ENCODE measurements around the gene COQ8B. TPM values are rescaled to one million over a fixed set of nuclear protein-coding genes. Genes with fewer than 3 reads are reported as not detected.

Gene COQ8B
- total RNA-seq, 4 donors from 2014 or later, result 39.2 to 73.0 (median 54.7) TPM

DNA sequence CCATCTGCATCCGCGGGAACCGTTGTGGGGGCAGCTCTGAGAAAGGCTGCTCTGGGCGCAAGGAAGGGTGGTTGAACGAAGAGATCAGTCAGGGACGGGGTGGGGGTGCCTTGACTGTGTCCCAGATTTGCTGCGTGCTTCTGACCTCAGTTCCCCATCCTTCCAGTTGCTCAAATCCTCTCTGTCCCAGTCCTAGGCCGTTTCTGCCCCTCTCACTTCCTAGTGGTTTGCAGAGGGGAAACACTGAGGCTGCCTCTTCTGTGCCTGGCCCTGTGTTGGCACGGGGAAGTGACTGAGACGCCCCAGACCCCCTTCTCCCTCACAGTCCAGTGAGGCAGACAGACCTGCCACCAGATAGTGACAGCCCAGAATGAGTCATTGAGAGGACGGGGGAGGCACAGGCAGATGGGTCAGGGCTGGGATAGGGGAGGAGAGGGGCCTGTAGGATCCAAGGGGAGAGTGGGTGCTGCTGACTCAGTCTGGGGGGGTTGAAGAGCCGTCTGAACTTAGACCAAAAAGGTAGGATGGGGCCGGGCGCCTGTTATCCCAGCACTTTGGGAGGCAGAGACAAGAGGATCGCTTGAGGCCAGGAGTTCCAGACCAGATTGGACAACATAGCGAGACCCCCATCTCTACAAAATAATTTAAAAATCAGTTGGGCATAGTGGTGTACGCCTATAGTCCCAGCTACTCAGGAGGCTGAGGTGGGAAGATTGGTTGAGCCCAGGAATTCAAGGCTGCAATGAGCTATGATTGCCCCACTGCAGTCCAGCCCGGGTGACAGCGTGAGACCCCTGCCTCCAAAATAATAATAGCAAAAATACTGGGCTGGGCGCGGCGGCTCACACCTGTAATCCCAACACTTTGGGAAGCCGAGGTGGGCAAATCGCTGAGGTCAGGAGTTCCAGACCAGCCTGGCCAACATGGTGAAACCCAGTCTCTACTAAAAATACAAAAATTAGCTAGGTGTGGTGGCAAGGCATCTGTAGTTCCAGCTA, 52.7 kb downstream of the COQ8B start:
- H3K4me1 ChIP-seq, result peaks cover 4 to 8% of the 10 kb centered on the region in 2 donors
- peak overlapping the region; percentile 46 to 67 (median 60) for H3K27ac ChIP-seq
- no peaks in the 10 kb centered on the region for H3K27me3 ChIP-seq
- no peaks in the 10 kb centered on the region for H3K9me3 ChIP-seq
- no peak for DNase-seq
- 52 to 55% methylated on average over 24 of the region's 24 CpGs for WGBS, 2 donors
- no peak for TF ChIP-seq POLR2A (IDR thresholded peaks at IDR 0.05)
- TF ChIP-seq, protein P1, sequence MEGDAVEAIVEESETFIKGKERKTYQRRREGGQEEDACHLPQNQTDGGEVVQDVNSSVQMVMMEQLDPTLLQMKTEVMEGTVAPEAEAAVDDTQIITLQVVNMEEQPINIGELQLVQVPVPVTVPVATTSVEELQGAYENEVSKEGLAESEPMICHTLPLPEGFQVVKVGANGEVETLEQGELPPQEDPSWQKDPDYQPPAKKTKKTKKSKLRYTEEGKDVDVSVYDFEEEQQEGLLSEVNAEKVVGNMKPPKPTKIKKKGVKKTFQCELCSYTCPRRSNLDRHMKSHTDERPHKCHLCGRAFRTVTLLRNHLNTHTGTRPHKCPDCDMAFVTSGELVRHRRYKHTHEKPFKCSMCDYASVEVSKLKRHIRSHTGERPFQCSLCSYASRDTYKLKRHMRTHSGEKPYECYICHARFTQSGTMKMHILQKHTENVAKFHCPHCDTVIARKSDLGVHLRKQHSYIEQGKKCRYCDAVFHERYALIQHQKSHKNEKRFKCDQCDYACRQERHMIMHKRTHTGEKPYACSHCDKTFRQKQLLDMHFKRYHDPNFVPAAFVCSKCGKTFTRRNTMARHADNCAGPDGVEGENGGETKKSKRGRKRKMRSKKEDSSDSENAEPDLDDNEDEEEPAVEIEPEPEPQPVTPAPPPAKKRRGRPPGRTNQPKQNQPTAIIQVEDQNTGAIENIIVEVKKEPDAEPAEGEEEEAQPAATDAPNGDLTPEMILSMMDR (IDR thresholded peaks at IDR 0.05), result no peak
- peak overlapping the region in 1 of 3 donors; percentile 52 for H3K4me3 ChIP-seq (replicated peaks in 1 of 3)
- peaks cover 4 to 11% of the 10 kb centered on the region in 2 donors for H3K36me3 ChIP-seq
- intact Hi-C loops (cut with DNase I), result loop anchor here (5.0 kb wide), 1 partner anchor 153 kb away; no protein-coding TSS in a partner anchor

DNA sequence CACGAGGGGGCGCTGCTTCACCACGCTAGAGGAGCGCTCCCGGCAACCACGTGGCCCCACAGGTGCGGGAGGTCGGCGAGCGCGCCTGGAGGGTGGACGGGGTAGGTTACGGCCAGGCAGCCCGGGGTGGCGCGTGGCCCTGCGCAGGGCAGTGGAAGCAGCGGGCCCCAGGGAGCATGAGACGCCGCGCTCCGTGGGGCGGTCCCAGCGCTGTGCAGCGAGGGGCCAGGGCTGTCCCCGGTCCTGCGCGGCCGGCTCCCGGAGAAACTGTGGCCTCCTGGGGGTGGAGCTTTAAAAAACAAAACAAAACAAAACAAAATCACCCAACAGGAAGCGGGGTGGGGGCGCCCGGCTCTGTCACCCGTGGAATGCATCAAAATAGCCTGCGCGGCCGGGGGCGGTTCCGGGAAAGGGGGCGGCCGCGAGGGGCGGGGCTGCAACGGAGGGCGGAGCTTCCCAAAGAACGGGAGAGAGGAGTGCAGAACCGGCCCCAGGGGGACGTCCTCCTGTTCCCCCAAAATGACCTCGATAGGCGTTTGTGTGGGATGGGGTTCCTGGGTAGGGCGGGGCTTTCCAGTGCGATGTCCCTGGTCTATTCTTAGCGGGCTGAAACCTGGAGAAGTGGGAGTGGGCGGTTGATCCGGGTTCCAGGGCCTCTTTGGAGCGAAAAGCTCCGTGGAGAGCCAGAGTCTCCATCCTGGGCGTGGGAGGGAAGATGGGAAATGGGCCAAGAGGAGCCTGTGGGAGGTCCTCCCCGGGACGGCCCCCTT, 53.6 kb downstream of the COQ8B start:
- Histone ChIP-seq H3K27ac (peak overlapping the region; percentile 46 to 67 (median 60)), H3K4me3 (replicated peaks in 1 of 3) (peak overlapping the region in 1 of 3 donors; percentile 52), H3K36me3 (peaks cover 0 to 6% of the 10 kb centered on the region in 2 donors), H3K27me3 (no peaks in the 10 kb centered on the region), H3K4me1 (peaks cover 4 to 8% of the 10 kb centered on the region in 2 donors), H3K9me3 (no peaks in the 10 kb centered on the region)
- TF ChIP-seq, protein P1 (IDR thresholded peaks at IDR 0.05), result peak; percentile 90 to 99 (median 98)
- TF ChIP-seq POLR2A (IDR thresholded peaks at IDR 0.05), result peak in 1 of 2 donors; percentile 18
- peak; percentile 92 to 94 for DNase-seq
- WGBS, 2 donors, result 0 to 1% methylated on average over 54 to 59 of the region's 60 CpGs
- intact Hi-C loops (cut with DNase I), result loop anchor here (5.0 kb wide), 1 partner anchor 154 kb away; no protein-coding TSS in a partner anchor

DNA sequence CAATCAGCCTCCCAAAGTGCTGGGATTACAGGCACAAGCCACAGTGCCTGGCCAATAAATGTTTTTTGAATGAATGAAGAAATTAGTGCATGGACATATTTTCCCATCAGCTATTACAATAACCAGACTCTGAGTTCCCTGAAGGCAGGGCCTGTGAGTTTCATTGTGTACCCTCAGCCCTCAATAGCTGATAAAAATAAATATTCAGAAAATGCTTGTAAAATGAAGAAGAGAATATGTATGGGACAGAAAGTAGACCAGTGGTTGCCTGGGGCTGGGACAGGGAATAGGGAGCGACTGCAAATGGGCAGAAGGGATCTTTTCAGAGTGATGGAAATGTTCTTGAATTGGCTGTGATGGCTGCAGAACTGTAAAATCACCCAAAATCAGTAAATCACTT, 55.1 kb downstream of the COQ8B start:
- TF ChIP-seq, protein P1 (IDR thresholded peaks at IDR 0.05), result no peak
- intact Hi-C loops (cut with DNase I), result loop anchor here (5.0 kb wide), 1 partner anchor 156 kb away; no protein-coding TSS in a partner anchor
- Histone ChIP-seq H3K27me3 (no peaks in the 10 kb centered on the region), H3K27ac (no peak overlapping the region), H3K9me3 (no peaks in the 10 kb centered on the region), H3K36me3 (no peaks in the 10 kb centered on the region), H3K4me3 (replicated peaks in 1 of 3) (no peak overlapping the region), H3K4me1 (peaks cover 4 to 8% of the 10 kb centered on the region in 2 donors)
- no peak for DNase-seq
- WGBS, 2 donors, result 76 to 89% methylated on average over 1 of the region's 1 CpG

DNA sequence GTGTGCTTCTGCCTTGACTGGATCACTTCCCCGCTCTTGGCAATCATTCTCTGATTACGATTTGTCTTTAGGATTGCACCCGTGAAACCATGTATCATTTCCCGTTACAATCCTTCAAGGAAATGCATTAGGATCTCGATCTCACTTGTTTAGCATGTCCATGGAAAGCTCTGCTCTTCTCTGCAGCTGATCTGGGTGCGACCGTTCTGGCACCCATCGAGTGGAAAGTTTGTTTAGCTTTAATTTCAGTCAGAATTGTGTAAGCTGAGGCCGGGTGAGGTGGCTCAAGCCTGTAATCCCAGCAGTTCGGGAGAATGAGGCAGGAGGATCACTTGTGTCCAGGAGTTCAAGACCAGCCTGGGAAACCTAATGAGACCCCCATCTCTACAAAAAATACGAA, 57.1 kb downstream of the COQ8B start:
- Histone ChIP-seq H3K9me3 (no peaks in the 10 kb centered on the region), H3K36me3 (no peaks in the 10 kb centered on the region), H3K4me3 (replicated peaks in 1 of 3) (no peak overlapping the region), H3K27me3 (no peaks in the 10 kb centered on the region), H3K4me1 (peaks cover 4 to 8% of the 10 kb centered on the region in 2 donors), H3K27ac (no peak overlapping the region)
- WGBS, 2 donors, result 82 to 84% methylated on average over 11 of the region's 11 CpGs
- TF ChIP-seq, protein P1 (IDR thresholded peaks at IDR 0.05), result no peak
- TF ChIP-seq POLR2A (IDR thresholded peaks at IDR 0.05), result no peak
- no peak for DNase-seq
- intact Hi-C loops (cut with DNase I), result loop anchor here (10.0 kb wide), 1 partner anchor 475 kb away; no protein-coding TSS in a partner anchor

All from thyroid gland (tissue), 4 donors.